ENCODE measurements around the gene RNGTT.

DNA sequence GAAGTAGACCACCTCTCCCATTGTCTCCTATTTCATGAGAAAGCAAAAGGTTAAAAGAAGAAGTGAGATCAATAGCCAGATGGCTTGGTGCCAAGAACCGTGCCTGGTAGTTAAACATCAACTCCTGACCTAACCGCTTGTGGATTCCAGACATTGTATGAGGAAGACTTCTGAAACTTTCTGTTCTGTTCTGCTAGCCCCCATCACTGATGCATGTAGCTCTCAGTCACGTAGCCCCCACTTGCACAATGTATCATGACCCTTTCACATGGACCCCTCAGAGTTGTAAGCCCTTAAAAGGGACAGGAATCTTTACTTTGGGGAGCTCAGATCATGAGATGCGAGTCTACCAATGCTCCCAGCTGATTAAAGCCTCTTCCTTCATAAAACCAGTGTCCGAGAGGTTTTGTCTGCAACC, 301.2 kb downstream of the RNGTT start:
- TF ChIP-seq, protein P1, sequence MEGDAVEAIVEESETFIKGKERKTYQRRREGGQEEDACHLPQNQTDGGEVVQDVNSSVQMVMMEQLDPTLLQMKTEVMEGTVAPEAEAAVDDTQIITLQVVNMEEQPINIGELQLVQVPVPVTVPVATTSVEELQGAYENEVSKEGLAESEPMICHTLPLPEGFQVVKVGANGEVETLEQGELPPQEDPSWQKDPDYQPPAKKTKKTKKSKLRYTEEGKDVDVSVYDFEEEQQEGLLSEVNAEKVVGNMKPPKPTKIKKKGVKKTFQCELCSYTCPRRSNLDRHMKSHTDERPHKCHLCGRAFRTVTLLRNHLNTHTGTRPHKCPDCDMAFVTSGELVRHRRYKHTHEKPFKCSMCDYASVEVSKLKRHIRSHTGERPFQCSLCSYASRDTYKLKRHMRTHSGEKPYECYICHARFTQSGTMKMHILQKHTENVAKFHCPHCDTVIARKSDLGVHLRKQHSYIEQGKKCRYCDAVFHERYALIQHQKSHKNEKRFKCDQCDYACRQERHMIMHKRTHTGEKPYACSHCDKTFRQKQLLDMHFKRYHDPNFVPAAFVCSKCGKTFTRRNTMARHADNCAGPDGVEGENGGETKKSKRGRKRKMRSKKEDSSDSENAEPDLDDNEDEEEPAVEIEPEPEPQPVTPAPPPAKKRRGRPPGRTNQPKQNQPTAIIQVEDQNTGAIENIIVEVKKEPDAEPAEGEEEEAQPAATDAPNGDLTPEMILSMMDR (IDR thresholded peaks at IDR 0.05; ENCODE audit: poor library complexity) = no peak
- no peak for TF ChIP-seq EZH2 (IDR thresholded peaks at IDR 0.05; ENCODE audit: borderline replicate concordance)
- TF ChIP-seq EZH2phosphoT487 (IDR thresholded peaks at IDR 0.05; ENCODE audit: low read depth, severe bottlenecking, unreplicated experiment) = no peak

Data from hepatocyte (in vitro differentiated cells).